Fibroblast of upper back skin (primary cell): ENCODE results near the gene ROR1.
A peak's percentile ranks its signal among the peaks of the same experiment; 100 is the strongest.
"Not testable (repeated sequence)": the region's sequence is repeated elsewhere in the genome, so short reads cannot be mapped to it uniquely, and the experiment has no call there.

ENCODE experiments used
- DNase-seq: peaks from one replicate; pipeline ENCODE4 v3.0.0-alpha.2; 2013

ROR1 gene

DNA sequence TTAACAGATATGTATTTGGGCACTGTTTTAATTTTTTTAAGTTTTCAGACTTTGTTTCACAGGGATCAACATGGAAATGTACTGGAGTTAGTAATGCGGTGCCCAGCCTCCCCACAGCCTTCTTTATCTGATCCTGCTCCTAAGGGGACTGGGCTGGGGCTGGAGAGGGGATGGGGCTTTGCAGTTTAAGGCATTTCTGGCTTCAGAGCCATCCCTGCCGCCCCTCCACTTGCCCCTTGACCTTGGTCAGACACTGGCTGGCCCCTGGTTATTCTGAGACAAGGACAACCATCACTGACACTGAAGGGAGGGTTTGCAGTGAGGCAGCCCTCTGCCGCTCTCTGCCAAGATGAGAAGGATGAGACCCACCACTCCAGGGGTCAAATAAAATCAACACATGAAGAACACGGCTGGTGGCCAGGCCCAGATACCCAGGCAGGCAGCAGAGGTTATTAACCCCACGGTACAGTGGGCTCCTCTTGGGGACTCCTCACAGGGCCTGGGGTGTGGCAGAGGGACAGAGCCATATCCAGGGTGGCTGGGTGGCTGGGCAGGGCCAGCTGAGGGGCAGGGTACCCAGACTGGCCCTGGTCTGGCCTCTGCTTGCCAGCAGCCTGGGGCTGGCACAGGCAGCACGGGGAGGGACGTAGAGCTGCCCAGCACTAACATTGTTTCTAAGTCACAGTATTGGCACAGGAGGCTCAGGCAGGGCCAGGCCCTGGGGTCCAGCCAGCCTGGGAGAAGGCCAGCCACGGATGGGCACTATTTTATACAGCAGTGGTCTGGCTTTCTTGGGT lies 422.5 kb downstream of the ROR1 start:
- DNase-seq, result no peak

DNA sequence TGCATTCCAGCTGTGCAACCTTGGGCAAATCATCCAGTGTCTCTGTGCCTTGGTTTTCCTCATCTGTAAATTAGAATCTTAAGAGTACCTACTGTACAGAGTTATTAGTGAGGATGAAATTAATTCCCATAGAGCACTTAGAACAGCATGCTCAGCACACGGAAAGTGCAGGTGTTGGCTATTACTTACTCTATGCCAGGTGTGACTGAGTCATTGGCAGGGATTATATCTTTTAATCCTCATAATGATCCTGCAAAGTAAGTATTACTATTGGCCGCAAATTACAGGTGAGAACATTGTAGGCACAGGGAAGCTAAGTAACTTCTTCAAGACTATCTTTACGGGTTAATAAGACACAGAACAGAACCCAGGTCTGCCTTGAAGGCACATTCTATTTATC lies 423.3 kb downstream of the ROR1 start:
- no peak for DNase-seq

DNA sequence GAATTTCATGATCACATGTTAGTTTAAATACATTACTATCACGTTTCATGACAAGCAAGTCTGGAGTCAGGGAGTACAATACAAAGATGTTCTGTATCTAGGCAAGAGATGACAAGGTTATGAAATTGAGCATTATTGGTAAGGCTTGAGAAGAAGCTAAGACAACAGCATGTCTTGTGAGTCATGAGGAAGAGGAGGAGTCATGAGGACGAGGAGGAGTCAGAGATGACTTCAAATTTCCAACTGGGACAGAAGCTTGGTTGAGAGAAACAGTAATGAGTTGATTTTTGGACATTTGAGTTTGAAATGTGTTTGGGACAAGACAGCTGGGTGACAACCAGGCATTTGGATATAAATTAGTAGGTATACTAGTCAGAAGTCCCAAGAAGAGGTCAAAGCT lies 425.3 kb downstream of the ROR1 start:
- no peak for DNase-seq

DNA sequence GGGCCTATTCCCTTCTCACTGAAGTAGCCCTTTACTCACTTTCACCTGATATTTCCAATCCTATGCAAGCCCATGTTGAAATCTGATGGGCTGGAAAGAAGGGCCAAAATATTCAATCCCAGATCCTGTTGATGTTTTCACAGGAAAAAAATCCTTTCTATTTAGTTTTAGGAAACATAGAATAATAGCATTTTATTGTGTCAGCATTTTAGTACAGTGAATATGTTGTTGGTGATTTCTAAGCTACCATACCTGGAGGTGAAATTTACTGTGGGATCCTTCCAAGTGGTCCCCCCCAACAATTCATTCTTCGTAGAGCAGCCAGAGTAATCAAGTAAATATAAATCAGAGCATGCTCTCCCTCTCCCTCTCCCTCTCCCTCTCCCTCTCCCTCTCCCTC lies 426.2 kb downstream of the ROR1 start:
- no peak for DNase-seq

DNA sequence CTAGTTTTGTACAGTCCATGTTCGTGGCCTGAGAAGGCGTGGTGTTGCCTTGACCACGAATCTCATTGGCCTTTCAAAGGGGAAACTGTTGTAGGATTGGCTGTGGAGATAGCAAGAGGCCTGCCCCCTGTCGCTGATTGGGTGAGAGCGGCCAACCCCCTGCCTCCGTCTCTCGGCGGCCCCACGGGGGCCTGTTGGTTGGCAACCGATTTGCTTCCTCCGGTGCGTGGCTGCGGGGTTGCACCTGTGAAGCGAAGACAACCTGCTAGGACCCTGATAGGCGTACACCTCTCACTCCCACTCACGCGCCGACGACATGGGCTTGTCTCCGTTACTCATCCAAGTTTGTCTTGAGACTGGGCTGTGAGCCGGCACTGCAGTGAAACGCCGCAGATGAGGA lies 429.6 kb downstream of the ROR1 start, which contains the start of gene UBE2U:
UBE2U (plus strand) TSS at position 204 of the 400 bp plus-strand sequence. CDS start 428 bp downstream, outside the sequence.
- no peak for DNase-seq

DNA sequence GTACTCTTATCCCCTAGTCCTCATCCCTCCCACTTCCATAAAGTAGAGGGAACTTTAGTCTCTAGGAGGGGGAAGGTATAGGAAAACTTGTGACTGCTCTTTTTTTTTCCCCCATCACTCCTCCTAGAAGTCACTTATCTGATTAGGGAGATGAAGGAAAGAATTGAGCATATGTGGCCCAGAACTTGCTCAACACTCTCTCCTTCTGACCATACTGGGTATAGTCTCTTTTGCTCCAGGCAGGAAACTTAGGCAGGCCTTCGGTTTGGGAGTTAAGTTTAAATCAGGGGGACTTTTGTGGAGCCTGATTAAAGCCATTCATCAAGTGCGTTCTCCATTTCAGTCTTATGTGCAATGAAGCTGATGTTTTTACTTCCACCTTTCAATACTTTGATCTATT lies 435.4 kb downstream of the ROR1 start:
- DNase-seq, result no peak

DNA sequence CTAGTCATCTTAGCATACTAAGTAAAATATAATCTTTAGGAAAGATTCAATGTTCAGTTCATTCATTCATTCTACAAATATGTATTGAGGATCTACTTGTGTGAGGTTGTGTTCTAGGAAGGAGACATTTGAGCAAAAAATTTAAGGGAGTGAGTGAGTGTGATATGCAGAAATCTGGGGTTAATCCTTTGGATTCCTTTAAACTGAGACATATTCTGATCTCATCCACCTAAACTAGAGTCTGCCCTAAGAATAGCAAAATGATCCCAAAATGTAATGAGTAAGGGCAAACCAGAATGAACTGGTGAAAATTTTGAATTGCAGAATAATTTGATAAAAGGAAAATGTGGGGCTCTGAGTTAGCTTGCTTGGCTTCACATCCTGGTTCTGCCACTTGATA lies 438.2 kb downstream of the ROR1 start:
- peak; percentile 86 for DNase-seq

DNA sequence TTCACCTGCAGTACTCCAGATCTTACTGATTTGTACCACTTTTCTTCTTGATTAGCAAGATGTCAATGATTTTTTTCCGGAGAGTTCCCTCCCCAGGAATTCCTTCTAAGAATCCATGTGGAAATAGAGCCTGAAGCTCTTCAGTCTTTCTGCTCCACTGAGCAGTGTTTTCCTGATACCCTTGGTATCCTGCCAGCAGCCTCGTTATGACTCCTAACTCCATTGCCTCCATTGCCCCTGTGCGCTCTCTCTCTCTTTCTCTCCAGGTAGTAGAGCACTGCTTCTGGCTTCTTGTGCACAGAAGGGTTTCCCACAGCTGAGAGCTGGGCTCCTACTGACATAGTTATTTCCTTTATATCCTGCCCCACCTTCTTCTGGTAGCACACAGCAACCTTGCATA lies 441.8 kb downstream of the ROR1 start:
- no peak for DNase-seq

DNA sequence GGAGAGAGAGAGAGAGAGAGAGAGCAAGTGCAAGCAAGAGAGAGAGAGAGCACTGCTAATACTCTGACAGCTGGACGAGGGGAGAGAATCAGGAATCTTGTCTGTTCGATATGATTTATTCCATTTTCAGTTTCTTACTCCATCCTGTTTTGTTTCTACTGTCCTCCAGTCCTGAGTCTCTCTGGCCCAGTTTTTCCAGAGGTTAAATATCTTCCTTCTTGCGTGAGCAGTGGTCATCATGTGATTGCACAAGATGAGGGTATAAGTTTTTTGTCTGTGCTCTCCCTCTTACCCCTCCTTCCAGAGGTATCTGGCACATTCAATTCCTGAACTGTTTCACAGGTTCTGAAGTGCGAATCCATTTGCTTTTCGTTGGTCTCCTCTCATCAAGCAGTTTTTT lies 446.4 kb downstream of the ROR1 start:
- DNase-seq, result peak; percentile 21

DNA sequence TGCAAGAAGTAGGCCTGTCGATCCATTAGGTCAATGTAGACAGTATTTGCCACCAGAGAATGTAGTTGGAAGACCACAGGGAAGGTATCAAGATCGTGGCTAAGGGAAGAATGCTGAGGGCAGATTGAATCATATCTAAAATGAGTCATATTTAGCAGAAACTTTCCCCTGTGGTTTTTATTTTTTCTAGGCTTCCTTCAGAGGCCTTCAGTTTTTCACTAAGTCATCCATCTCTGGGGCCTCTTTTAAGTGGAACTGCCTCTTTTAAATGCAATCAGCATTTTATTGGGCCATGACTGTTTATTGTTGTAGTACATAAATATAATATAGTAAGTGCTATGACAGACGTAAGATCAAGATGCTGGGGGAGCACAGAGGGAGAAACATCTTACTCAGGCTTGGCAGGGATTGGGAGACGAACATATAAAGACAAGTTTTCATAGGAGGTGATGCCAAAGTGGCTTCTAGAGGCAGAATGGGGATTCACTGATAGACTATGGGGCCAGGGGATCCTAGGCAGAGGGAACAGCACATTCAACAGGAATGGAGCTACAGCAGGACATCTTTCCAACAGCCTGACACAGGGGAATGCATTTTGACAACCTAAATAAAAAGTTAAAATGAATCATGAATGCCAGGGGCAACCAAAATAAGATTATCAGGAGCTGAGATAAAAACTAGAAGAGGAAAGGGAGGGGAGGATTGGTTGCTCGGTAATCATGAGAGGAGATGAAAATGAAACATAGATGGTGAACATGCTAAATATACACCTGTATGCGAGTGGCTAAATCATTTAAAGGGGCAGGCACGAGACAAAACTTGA lies 449.7 kb downstream of the ROR1 start:
- peak; percentile 94 for DNase-seq

DNA sequence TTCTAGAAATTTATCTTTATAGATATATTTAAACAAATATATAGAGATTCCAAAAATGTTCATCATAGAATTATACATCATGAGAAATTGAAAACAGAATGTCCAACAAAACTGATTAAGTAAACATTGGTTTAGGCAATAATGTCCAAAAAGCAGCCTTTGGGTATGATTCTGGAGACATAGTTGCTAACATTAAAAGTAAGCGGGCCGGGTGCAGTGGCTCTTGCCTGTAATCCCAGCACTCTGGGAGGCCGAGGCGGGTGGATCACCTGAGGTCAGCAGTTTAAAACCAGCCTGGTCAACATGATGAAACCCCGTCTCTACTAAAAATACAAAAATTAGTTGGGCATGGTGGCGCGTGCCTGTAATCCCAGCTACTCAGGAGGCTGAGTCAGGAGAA lies 450.4 kb downstream of the ROR1 start:
- DNase-seq, result not testable (repeated sequence)

DNA sequence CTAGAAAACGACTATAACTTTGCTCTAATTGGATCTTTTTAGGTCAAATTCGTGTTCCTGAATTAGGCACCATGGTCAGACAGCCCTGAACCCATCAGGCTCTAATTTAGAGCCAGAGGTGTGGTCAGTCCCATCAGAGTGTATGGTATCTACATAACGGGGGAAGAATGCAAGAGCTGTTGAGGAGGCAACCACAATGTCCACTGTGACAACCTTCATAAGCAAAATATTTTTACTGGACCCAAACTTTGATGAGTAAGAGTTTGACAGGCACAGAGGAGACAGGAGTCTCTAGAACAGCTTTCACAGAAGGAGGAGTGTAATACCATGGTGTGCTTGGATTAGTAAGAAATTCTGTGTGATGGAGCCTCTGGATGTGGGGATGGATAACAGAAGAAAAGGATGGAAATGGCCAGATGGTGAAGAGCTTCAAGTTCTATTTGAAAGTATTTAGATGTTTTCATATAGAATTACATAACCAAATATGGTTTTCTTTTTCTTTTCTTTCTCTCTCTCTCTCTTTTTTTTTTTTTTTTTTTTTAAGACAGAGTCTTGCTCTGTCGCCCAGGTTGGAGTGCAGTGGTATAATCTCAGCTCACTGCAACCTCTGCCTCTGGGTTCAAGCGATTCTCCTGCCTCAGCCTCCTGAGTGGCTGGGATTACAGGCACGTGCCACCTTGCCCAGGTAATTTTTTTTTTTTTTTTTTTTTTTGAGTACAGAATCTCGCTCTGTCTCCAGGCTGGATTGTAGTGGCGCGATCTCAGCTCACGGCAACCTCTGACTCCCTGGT lies 454.5 kb downstream of the ROR1 start:
- peak; percentile 84 for DNase-seq

DNA sequence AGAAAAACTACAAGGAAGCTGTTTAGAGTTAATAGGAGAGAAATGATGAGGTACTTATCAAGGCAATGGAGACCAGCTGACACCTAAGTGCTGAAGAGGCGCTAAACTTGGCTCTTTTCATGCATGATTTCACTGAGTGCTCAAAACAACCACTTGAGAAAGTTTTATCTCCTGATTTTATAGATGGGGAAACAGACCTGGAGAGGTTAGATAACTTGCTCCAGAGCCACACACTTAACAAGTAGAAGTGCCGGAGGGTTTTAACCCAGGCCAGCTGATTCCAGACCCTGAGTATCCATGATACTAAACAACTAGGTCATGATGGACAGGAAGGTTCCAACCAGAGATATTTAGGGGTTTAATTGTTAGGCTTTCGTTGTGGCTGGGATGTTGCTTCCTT lies 455.5 kb downstream of the ROR1 start:
- no peak for DNase-seq
